ENCODE measurements around the gene IQGAP2.

Gene IQGAP2

DNA sequence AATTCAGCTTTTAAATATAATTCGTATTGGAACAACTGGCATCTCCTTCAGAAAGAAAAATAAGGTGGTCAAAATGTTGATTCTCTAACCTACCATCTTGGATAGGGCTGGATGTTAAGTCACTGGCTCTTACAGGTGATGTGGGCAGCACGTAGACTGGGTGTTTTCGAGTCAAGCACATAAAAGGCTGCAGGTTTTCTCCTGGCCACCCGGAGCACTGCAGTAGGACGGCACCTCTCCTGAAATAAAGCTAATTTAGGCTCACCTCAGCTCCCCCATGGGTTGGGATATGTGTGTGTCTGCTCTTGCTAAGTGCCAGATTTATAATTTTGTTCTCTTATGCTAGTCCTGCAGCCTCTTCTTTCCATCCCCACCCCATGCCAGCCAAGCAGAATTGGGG is 80.3 kb downstream of the IQGAP2 start:
- DNase-seq: no peak

DNA sequence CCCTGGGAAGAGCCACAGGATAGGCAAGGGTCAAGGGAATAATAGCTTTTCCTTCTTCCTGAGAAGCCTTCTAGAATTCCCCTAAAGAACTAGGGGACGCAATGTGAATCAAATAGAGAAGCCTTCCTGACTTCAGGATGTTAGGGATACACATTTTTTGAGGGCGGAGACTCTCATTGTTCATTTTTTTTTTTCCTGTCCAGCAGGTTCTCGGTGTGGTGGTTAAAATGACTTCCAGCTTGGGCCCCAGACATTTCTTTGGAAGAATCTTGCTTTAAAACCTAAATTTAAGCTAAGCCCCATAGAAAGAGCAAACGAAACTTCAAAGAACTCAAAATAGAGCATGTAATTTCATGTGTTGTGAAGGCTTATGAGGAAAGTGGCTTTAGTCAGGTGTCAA is 80.8 kb downstream of the IQGAP2 start:
- DNase-seq: no peak

DNA sequence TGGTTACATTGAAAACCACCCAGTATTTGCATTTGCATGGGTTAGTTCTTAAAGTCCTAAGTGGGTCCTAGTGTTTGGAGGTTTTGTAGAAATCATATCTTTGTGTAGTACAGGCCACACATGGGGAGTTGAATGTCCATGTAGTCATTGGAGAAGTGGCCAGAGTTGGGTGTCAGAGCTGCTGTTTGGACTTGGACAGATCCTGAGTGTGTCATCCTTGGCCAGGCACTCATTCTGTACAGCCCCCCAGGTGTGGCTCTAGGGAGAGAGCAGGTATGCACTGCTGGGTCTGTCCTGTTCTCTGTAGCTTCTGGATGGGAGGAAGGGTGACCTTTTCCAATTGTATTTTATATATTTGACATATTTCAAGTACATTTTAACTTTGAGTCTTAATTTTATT is 82.4 kb downstream of the IQGAP2 start:
- DNase-seq: no peak

DNA sequence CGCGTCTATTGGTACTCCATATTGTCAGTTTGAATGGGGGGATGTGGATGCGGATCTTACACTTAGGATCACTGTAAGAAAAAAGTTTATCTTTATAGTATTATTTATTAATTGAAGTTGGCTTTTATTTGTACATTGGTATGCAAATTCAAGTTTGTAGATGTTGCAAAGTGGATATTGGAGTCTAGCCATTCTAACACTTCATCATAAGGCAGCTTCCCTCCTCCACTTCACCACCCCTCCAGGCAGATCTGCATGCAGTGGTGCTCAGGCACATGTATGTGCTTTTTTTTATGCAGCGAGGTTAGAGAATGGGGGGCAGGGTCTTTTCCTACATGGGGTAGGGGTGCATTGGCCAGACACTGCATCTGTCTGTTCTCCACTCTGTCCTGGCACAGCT is 84.3 kb downstream of the IQGAP2 start:
- no peak for DNase-seq

DNA sequence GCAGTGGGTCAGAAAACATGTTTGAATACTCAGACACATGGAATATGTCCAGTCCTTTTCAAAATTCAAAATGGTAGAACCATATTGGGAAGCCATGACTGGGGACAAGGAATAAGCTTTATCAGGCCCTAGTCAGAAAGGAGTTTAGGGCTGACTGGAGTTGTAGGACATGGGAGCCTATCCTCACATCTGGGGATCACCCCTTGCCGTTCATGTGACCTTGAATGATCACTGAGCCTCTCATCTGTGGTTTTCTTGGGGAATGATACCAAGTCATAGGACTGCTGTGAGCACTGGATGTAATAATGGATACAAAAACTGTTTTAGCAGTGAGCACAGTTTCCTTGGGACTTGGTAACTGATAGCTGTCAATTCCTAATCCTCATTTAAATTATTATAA is 84.7 kb downstream of the IQGAP2 start:
- no peak for DNase-seq

DNA sequence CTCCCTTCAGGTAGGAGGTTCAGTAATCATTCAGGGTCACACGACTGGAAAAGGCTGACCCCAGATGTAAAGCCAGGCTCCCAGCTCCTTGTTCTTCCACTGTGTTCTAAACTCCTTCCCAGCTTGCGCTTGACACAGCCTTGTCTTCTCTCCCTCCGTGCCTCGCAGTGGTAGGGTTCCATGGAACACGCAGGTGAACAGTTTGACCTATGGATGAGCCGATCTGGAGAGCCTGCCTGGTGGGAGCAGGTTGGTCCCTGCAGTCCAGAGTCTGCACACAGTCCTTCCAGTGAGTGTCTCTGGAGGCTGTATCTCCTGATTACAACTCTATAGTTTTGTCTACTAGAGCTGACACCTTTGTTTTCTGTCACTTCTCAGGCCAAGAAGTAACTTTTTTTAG is 85.9 kb downstream of the IQGAP2 start:
- no peak for DNase-seq

DNA sequence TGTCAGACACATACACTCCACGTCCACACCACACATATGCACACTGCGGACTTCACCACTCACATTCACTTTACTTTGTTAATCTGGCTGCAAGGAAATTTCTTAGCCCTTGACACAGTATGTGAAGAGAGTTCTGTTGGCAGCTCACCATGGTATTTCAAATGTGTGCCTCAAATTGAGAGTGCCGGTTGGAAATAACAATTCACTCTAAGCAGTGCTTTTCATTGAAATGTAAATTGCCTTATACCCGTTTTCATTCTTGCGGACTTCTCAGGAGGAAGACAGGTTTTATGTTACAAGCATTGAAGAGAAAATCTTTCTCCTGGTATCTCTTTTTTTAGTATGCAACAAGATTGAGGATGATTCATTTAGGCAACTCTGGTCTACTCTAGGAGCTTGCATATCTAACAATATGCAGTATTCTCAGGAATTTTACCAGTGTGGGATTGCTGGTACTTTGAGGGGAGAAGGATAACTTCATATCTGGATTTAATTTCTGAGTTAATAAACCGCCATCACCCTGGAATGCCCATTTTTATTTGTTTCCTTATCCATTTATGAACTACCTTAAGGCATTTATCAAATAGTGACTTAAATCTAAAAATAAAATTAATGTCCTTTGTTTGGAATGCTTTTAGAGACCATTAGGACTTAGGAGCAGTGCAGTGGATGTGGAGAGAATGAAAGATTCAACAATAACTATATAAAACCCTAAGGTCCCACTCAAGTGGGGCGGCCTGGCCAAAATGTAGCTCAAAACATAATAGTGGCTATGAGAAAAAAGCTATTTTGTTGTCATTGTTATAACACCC is 87.0 kb downstream of the IQGAP2 start:
- no peak for DNase-seq

- no peak for DNase-seq
These were observed 87.9 kb downstream of the IQGAP2 start for GRCh38 chr5:76490960-76491359.

DNA sequence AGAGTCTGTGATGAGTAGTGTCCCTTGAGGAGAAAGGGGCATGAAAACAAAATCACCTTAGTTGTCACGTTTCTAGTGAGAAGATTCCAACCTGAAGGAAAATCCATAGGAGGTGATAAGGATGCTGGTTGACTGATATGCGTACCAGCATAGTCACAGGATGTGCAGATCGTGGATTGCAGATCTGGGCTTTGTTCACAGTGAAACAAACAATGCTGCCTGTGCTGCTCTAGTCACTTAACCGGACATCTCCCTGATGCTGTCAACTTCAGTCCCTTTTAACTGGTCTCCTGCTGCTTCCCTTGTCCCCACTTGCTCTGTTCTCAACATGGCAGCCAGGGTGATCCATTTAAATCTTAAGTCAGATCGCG is 89.7 kb downstream of the IQGAP2 start:
- no peak for DNase-seq

- DNase-seq: no peak
These were observed 90.2 kb downstream of the IQGAP2 start for GRCh38 chr5:76493190-76493837.

DNA sequence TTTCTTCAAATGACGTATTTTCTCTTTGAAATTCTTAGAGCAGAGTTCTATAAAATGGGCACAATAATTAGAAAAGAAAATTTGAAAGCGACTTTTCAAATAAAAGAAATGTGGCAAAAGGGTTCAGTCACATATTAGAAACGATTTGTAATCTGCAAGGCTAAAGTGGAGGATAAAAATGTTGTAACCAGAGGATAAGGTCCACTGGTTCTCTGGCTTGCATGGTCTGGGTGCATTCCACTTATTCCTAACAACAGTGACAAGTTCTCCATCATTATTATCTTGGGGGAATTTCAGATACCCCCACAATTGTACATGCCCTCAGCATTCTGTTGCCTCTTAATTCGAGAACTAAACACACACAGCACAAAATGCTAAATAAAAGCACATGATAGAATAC is 91.1 kb downstream of the IQGAP2 start:
- DNase-seq: no peak

DNA sequence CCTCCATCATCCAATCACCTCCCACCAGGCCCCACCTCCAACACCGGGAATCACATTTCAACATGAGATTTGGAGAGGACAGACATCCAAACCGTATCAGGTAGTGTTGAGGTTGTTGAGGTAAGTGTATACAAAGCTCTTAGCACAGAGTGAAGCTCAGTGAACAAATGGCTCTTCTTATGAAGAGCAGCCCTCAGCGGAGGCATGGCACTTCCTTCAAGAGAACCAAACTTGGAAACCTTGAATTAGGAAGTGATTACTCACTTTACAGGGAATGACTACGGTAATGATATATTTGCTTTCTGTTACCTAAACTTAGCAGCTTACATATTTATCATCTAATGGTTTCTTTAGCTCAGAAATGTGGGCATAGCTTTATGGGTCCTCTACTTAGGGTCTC is 92.8 kb downstream of the IQGAP2 start:
- no peak for DNase-seq

DNA sequence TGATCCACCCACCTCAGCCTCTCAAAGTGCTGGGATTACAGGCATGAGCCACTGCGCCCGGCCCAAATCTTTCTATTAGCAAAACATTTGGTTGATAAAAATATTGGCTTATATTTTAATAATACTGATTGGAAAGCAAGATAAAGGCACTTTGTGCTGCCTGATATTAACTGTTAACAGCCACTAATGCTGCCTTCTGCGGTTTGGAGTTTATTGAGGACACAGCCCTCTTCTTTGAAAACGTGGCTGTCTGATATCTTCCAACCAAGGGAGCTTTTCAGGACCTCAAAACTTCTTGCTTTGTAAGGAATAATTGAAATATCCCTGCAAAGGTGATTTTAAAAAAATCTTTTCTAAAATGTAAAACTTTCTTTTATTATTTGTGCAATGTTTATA is 94.0 kb downstream of the IQGAP2 start:
- no peak for DNase-seq

DNA sequence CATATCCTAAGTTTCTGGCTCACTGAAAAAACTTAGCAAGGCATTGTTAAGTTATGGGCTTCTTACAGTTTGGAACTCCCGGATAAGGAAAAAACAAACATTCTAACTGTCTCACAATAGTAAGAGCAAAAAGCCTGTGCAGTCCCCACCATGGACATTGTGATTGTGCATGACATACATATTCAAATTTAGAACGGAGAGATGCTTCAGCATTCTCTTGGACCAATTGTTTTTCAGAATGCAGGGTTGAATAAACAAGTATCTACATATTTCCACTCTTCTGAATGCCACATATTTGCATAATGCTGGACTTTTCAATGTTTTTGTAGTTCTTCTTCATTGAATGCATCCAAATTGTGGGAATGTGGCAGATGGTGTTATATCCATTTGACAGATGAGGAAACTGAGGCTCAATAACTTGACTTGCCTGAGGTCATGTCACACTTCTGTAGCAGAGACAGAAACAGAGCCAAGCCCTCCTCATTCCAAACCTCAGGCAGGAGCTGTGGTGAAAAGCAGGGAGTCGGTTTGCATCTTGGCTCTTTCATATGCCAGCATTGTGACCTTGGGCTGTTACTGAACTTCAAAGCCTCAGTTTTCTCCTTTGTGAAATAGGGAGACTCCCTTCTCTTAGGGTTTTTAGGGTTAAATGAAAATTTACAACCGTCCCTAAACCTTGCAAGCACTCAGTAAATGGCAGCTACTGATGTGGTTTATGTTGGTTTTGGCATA is 95.1 kb downstream of the IQGAP2 start:
- DNase-seq: no peak

DNA sequence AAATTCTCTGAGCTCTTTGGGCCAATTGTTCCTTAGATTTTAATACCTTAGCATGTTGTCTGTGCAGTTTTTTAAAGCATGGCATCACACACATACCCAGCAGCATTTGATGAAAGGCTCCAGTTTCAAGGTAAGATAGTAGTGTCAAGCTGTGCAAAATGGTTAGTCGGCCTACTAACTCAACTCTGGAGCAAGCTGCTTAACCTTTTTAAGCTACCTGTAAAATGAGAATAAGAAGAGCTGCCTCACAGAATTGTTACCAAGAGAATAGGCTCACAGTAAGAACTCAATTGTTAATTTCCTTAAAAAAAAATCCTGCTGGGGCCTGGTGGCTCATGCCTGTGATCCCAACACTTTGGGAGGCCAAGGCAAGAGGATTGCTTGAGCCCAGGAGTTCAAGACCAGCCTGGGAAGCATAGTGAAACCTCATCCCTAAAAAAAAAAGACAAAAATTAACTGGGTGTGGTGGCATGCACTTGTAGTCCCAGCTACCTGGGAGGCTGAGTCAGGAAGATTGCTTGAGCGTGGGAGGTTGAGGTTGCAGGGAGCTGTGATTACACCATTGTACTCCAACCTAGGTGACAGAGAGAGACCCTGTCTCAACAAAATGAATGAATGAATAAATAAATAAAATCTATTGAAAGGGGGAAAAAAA is 96.5 kb downstream of the IQGAP2 start:
- no peak for DNase-seq

- DNase-seq: no peak
These were observed 97.7 kb downstream of the IQGAP2 start for GRCh38 chr5:76500633-76501393.

DNA sequence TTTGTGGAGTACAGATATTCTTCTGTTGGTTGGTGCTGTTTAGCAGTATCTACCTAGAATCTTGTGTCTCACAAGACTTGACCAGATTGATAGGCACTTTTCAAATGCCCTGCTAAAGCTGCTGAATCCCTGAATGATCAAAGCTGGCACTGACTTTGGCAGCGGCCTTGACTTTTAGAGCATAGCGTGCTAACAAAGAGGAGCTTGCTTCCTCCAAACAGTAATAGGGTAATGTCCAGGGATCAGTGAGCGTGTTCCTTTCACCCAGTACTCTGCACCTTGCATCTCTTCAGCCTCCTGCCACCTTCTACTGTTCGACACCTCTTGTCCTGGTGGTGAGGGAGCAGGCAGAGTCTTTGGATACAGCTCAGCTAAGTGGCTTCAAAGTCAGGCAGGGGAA is 100.8 kb downstream of the IQGAP2 start:
- no peak for DNase-seq

DNA sequence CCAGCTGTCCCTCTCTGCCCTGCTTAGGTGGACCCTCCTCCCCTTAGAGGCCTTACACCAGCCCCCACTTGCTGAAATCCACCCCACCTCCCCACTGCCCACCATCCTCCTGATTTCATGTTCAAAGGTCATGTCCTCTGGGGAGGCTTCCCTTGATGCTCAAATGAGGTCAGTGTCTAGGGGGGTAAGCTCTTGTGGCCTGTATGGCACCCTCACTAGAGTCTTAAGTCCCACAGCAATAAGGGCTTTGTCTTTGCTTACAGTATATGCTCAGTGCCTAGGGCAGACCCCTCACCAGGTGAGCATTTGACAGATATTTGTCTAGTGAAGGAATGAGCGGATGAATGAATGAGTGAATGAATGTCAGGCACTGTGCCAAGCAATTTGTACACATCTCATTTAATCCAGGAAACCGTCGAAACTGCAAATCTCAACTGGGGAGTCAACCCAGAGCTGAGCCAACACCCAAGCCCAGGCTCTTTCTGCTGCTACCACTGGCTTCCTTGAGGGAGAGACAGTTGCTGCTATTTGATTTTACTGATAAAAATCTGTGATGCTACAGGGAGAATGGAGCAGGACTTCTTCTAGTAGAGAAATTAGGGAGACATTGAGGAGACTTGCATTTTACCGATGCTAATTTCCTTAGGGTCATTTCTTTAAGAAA is 101.9 kb downstream of the IQGAP2 start:
- DNase-seq: no peak

DNA sequence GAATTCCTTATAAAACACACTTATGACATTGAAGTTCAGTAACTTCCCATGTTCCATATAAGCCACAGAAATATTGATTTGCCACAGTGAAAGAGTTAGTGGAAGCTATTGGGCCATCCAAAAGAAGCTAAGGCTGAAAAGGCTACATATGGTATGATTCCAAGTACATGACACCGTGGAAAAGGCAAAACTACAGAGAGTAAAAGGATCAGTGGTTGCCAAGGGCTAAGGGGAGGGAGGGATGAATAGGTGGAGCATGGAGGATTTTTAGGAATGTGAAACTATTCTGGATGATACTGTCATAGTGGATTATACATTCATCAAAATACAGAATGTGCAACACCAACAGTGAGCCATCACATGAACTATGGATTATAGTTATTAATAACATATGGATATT is 110.4 kb downstream of the IQGAP2 start:
- no peak for DNase-seq

DNA sequence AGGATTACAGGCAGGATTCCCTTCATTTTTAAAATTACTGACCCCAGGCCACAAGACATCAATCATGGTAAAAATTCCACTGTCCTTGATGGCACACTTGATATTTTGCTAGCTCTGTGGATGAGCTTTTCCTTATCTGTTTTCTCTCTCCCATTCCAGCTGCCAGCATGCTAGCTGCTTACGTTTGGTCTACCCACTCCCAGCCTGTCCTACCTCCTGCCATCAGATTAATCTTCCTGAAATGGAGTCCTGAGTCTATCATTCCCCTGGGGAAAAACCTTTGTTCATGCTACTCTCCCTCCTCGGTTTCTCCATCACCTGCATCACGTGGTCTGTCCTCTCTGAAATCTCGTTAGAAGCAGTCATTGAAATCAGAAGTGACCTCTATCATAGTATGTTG is 111.2 kb downstream of the IQGAP2 start:
- DNase-seq: no peak

DNA sequence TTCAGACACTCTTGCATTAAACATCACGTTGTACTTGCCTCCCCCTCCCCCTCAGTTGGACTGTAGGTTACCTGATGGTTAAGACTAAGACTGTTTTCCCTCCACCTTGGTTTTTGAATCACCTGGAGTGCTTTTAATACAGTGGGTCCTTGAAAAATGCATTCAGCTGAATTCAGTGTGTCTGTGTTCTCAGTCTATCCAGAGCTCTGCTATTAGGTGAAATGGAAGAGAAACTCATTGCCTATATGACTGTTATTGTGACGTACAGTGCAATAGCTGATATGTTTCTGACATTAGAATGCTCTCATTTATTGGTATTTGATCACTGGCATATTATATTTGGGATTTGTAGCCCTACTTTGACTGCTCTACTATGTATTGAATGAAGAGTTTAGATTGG is 111.6 kb downstream of the IQGAP2 start:
- no peak for DNase-seq

DNA sequence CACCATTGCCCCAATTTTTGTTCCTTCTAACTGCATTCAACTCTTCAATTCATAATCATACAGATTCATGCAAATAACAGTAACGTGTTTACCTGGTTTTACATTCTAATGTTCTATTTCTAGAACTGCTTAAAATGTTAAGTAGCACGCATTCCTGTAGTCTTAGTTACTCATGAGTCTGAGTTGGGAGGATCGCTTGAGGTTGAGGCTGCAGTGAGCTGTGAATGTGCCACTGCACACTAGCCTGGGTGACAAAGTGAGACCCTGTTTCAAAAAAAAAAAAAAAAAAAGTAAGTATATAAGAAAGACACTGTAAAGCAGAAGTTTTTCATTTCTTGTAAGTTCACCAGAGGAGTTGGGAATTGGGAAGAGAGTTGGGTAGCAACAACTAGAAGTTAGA is 114.2 kb downstream of the IQGAP2 start:
- DNase-seq: no peak
